ENCODE data around the gene MAMSTR.
A peak's percentile ranks its signal among the peaks of the same experiment; 100 is the strongest.
"Not testable (repeated sequence)": the region's sequence is repeated elsewhere in the genome, so short reads cannot be mapped to it uniquely, and the experiment has no call there.

Gene MAMSTR

DNA sequence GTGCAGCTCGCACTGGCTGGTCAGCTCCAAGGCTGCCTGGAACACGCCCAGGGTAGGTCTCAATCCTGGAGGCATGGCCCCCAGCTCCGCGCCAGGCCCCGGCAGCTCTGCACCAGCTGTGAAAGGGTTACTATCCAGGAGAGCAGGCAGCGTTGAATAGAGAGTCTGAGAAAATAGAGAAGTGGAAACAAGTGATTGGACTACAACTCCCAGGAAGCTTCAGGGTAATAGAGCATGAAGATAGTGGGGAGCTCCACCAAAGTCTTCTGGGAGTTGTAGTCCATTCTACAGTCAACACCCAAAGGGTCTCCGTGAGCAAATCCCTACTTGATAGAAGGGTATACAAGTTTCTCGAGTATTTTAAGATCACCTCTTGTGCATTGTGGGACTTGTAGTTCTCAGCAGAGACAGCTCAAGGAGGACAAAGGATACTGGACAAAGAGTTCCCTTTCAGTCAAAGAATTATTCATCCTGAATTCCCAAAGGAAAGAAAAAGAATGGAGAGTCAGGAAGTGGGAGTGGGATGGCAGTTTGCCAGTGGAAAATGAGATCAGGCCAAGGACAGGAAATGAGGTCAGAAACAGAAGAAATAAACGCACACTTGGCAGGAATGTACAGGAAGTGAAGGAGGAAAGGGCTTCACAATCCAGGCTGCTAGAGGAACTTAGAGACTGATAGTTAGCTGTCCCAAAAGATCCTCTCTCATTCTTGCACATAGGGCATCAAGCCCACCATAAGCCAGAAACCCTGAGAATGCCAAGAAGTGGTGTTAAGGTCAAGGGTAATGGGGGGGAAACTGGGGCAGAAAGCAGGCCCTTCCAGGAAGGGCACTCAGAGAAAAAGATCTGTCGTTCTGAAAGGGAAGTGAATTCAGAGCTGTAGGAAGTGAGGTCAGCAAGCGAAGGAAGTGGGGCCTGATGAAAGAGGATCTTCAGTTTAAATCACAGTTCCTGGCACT, 5.5 kb upstream of the MAMSTR start:
- Histone ChIP-seq H3K36me3 (ENCODE audit: control insufficient read depth, insufficient read depth, low read length) (no peaks in the 10 kb centered on the region), H3K4me3 (ENCODE audit: low read depth, low read length) (no peak overlapping the region), H3K4me1 (ENCODE audit: control insufficient read depth, insufficient read depth, low read length) (no peaks in the 10 kb centered on the region), H3K9me3 (ENCODE audit: control insufficient read depth, insufficient read depth, low read length) (no peaks in the 10 kb centered on the region), H3K27me3 (ENCODE audit: control insufficient read depth, insufficient read depth, low read length) (no peaks in the 10 kb centered on the region), H3K9ac (ENCODE audit: low read depth, low read length) (no peak overlapping the region)

DNA sequence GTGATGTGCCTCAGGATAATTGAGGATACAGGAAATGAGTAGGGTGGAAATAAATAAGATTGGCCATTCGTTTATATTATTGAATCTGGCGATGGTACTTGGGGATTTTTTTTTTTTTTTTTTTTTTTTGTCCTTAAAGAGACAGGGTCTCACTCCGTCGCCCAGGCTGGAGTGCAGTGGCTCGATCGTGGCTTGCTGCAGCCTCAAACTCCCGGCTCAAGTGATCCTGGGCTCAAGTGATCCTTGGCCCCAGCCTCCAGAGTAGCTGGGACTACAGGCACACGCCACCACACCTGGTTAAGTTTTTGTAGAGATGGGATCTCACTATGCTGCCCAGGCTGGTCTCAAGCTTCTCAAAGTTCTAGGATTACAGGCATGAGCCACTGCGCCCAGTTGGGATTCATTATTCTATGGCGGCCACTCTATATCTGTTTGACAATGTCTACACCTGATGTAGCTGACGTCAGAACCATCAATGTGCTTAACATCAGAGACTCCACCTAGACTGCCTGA, 2.7 kb upstream of the MAMSTR start:
- Histone ChIP-seq H3K27me3 (ENCODE audit: control insufficient read depth, insufficient read depth, low read length) (no peaks in the 10 kb centered on the region), H3K9ac (ENCODE audit: low read depth, low read length) (no peak overlapping the region), H3K4me1 (ENCODE audit: control insufficient read depth, insufficient read depth, low read length) (peaks cover 7% of the 10 kb centered on the region), H3K9me3 (ENCODE audit: control insufficient read depth, insufficient read depth, low read length) (no peaks in the 10 kb centered on the region), H3K4me3 (ENCODE audit: low read depth, low read length) (no peak overlapping the region), H3K36me3 (ENCODE audit: control insufficient read depth, insufficient read depth, low read length) (no peaks in the 10 kb centered on the region)

DNA sequence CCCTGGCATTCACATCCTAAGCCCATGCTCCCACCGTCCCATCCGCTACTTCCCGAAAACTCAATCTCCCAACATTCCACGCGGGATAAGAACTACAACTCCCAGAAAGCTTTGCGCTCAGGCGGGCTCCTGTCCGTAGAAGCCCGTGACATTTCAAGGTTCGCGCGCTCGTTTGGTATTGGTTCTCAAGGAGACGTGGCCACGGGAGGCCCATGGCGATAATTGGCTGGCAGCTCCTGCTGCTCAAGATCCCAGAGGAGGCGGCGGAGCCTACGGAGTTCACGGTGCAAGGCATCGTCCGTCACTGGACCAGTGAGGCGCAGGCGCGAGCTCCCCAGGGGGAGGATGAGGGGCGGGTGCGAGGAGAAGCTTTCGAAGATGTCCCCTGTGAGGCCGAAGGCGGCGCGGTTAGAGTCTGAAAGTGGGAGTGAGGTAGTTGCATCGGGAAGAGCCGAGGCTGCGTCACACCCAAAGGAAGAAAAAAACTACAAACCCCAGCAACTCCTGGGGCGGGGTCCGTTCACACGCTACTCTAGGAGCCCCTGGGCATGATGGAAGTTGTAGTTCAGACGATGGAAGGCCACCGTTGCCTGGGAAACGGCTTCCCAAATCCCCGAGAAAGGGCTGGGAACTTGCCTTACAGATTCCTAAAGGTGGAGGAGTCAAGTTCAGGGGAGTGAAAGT, 1.2 kb upstream of the MAMSTR start:
- H3K27me3 ChIP-seq (ENCODE audit: control insufficient read depth, insufficient read depth, low read length): no peaks in the 10 kb centered on the region
- H3K9me3 ChIP-seq (ENCODE audit: control insufficient read depth, insufficient read depth, low read length): no peaks in the 10 kb centered on the region
- H3K36me3 ChIP-seq (ENCODE audit: control insufficient read depth, insufficient read depth, low read length): no peaks in the 10 kb centered on the region
- peak overlapping the region; percentile 84 for H3K4me3 ChIP-seq (ENCODE audit: low read depth, low read length)
- H3K4me1 ChIP-seq (ENCODE audit: control insufficient read depth, insufficient read depth, low read length): peaks cover 10% of the 10 kb centered on the region
- H3K9ac ChIP-seq (ENCODE audit: low read depth, low read length): peak overlapping the region; percentile 70

DNA sequence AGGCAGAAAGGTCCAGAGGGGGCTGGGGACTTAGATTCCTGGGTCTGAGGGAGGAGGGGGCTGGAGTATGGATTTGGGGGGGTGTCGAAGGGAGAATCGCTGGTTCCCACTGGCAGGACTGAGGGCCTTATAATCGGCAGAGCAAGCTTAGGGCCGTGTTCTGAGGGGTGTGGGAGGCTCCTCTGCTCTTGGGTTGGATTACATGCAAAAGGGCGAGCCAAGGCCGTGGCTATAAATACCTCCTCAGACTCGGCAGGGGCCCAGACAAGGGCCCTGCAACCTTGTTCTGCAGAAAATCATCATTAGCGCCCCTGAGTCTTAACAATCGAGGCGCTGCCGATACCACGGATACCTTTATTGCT, 707 bp upstream of the MAMSTR start:
- H3K9ac ChIP-seq (ENCODE audit: low read depth, low read length): no peak overlapping the region
- H3K27me3 ChIP-seq (ENCODE audit: control insufficient read depth, insufficient read depth, low read length): no peaks in the 10 kb centered on the region
- peak overlapping the region; percentile 84 for H3K4me3 ChIP-seq (ENCODE audit: low read depth, low read length)
- H3K36me3 ChIP-seq (ENCODE audit: control insufficient read depth, insufficient read depth, low read length): no peaks in the 10 kb centered on the region
- peaks cover 10% of the 10 kb centered on the region for H3K4me1 ChIP-seq (ENCODE audit: control insufficient read depth, insufficient read depth, low read length)
- no peaks in the 10 kb centered on the region for H3K9me3 ChIP-seq (ENCODE audit: control insufficient read depth, insufficient read depth, low read length)

DNA sequence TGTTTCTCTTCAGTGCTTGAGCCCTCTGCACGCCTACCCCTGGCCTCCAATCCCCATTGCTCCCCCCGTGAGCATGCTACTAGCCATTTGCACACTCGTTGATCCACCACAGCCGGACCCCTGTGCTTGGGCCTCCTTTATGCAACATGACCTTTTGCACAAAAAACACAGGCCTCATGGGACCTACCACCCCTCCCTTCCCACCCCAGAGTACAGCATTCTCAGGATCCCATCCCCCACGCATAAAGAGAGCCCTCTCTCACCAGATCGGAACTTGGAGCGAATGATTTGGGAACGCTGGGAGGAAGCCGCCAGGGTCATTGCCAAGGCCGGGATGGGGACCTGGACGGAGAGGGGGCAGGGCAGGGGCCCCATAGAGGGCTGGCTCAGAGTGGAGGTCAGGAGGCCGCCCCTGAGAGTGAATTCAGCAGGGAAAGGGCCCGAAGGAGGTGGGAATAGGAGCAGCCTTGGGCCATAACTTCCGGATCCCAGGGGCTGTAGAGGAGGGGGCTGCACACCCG, 754 bp downstream of the MAMSTR start:
- H3K9ac ChIP-seq (ENCODE audit: low read depth, low read length): no peak overlapping the region
- H3K4me3 ChIP-seq (ENCODE audit: low read depth, low read length): peak overlapping the region; percentile 84
- H3K4me1 ChIP-seq (ENCODE audit: control insufficient read depth, insufficient read depth, low read length): peaks cover 12% of the 10 kb centered on the region
- no peaks in the 10 kb centered on the region for H3K27me3 ChIP-seq (ENCODE audit: control insufficient read depth, insufficient read depth, low read length)
- H3K9me3 ChIP-seq (ENCODE audit: control insufficient read depth, insufficient read depth, low read length): no peaks in the 10 kb centered on the region
- no peaks in the 10 kb centered on the region for H3K36me3 ChIP-seq (ENCODE audit: control insufficient read depth, insufficient read depth, low read length)

- H3K36me3 ChIP-seq (ENCODE audit: control insufficient read depth, insufficient read depth, low read length); H3K9ac ChIP-seq (ENCODE audit: low read depth, low read length); H3K27me3 ChIP-seq (ENCODE audit: control insufficient read depth, insufficient read depth, low read length); H3K9me3 ChIP-seq (ENCODE audit: control insufficient read depth, insufficient read depth, low read length); H3K4me3 ChIP-seq (ENCODE audit: low read depth, low read length): not testable (repeated sequence)
- peaks cover 12% of the 10 kb centered on the region for H3K4me1 ChIP-seq (ENCODE audit: control insufficient read depth, insufficient read depth, low read length)
Measured at GRCh38 chr19:48718106-48718505, 1.4 kb downstream of the MAMSTR start.

DNA sequence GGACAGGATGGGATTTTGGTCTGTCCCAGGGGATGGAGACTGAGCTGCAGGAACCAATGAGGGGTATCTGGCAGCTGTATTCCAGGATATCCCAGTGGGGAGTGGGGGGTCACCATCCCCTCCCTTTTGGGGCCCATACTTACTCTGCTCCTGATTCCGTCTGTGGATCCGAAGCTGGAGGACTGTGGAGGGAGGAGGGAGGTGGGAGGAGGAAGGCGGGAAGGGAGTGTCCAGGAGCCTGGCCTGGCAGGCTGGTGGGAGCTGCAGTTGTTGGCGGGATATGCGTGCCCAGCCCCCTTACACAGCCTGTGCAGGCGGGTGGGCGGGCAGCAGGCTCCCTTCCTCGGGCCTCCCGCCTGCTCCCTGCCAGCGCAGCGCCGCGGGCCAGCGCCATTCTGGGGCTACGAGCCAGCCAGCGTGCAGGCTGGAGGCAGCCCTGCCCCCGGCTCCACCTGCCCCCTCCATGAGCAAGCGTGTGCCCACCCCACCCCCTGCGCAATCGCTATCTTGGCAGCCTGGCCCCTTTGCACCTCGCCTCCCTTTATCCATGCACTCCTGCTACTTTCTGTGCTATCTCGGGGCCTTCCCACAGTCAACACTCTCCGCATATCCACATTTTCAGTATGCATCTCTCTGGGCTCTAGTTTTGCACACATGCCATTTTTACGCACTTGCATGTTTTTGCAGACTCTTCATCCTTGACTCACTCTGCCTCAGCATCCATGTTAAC, 2.8 kb downstream of the MAMSTR start:
- H3K27me3 ChIP-seq (ENCODE audit: control insufficient read depth, insufficient read depth, low read length): no peaks in the 10 kb centered on the region
- no peaks in the 10 kb centered on the region for H3K36me3 ChIP-seq (ENCODE audit: control insufficient read depth, insufficient read depth, low read length)
- no peak overlapping the region for H3K9ac ChIP-seq (ENCODE audit: low read depth, low read length)
- peaks cover 12% of the 10 kb centered on the region for H3K4me1 ChIP-seq (ENCODE audit: control insufficient read depth, insufficient read depth, low read length)
- H3K9me3 ChIP-seq (ENCODE audit: control insufficient read depth, insufficient read depth, low read length): no peaks in the 10 kb centered on the region
- H3K4me3 ChIP-seq (ENCODE audit: low read depth, low read length): peak overlapping the region; percentile 41

DNA sequence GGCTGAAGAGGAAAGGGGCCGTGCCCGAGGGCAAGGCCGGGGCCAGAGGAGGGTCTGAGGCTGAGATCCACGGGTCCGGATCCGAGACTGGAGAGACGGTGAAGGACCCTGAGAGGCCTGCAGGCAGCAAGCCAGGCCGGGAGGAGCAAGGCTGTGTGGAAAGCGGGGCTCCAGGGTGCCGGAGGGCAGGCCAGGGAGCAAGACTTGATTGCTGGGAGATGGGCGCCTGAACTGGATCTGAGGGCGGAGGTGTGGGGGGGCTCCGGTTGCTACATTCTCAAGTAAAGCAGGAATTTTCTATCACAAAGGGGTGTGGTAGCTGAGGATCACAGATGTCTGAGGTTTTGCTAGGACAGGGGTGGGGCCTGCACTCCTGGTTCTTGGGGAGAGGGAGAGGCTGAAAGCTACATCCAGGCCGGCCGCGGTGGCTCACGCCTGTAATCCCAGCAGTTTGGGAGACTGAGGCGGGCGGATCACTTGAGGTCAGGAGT, 3.8 kb downstream of the MAMSTR start:
- H3K9me3 ChIP-seq (ENCODE audit: control insufficient read depth, insufficient read depth, low read length): no peaks in the 10 kb centered on the region
- H3K36me3 ChIP-seq (ENCODE audit: control insufficient read depth, insufficient read depth, low read length): no peaks in the 10 kb centered on the region
- no peak overlapping the region for H3K9ac ChIP-seq (ENCODE audit: low read depth, low read length)
- no peaks in the 10 kb centered on the region for H3K27me3 ChIP-seq (ENCODE audit: control insufficient read depth, insufficient read depth, low read length)
- H3K4me1 ChIP-seq (ENCODE audit: control insufficient read depth, insufficient read depth, low read length): peaks cover 12% of the 10 kb centered on the region
- no peak overlapping the region for H3K4me3 ChIP-seq (ENCODE audit: low read depth, low read length)

GRCh38 chr19:48714759-48715675, 4.5 kb downstream of the MAMSTR start:
- Histone ChIP-seq H3K9me3 (ENCODE audit: control insufficient read depth, insufficient read depth, low read length) (no peaks in the 10 kb centered on the region), H3K27me3 (ENCODE audit: control insufficient read depth, insufficient read depth, low read length) (no peaks in the 10 kb centered on the region), H3K9ac (ENCODE audit: low read depth, low read length) (peak overlapping the region; percentile 47), H3K36me3 (ENCODE audit: control insufficient read depth, insufficient read depth, low read length) (no peaks in the 10 kb centered on the region), H3K4me1 (ENCODE audit: control insufficient read depth, insufficient read depth, low read length) (peaks cover 12% of the 10 kb centered on the region), H3K4me3 (ENCODE audit: low read depth, low read length) (peak overlapping the region; percentile 66)

DNA sequence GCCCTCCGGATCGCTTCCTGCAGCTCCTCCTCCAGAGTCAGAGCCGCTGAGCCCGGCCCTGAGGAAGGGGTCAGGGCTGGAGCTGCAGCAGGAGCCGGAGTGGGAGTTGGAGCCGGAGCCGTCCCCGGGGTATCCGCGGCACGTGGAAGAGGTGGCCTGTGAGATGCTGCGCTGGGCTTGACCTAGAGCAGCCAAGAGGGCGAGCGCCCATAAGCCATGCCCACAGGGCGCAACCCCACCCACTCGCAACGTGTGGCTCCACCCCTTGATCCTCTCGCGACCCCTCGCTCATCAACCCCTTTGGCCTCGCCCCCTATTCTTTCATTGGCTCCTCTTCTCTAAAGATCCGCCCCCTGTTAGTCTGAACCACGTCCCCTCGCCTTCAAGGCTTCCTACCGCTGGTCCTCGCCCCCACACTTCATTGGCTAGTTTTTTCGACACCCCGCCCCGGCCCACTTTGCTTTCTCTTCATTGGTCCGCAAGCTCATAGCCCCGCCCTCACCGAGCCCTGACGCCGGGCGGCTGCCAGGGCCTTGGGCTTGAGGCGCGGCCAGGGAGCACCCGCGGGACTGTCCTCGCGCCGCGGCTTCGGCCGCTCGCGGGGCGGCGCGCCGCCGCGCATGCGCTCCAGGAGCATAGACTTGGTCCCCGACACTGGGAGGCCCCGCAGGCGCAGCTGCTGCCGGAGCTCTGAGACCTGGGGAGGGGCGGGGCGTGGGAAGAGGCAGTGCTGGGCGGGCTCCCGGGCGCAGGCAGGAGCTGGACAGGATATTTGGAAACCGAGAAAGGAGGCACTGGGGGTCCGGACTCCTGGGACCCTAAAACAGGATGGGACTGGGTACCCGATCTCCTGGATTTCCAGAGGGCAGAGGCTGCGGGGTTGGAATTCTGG, 5.4 kb downstream of the MAMSTR start:
- H3K27me3 ChIP-seq (ENCODE audit: control insufficient read depth, insufficient read depth, low read length): no peaks in the 10 kb centered on the region
- H3K9ac ChIP-seq (ENCODE audit: low read depth, low read length): peak overlapping the region; percentile 47
- H3K36me3 ChIP-seq (ENCODE audit: control insufficient read depth, insufficient read depth, low read length): no peaks in the 10 kb centered on the region
- H3K9me3 ChIP-seq (ENCODE audit: control insufficient read depth, insufficient read depth, low read length): no peaks in the 10 kb centered on the region
- H3K4me3 ChIP-seq (ENCODE audit: low read depth, low read length): peak overlapping the region; percentile 93
- H3K4me1 ChIP-seq (ENCODE audit: control insufficient read depth, insufficient read depth, low read length): peaks cover 11% of the 10 kb centered on the region

All from iPS-15b (cell line).